ENCODE data around the gene CHMP1A.

GRCh38 chr16:89705006-89705405 is 47.5 kb upstream of the CHMP1A start:
- TF ChIP-seq EZH2 (IDR thresholded peaks at IDR 0.05; ENCODE audit: low read length) (no peak), CTCF (optimal IDR thresholded peaks at IDR 0.05 in 1 of 3, IDR thresholded peaks at IDR 0.05 in 1 of 3, conservative IDR thresholded peaks at IDR 0.05 in 1 of 3; ENCODE audit: extremely low read depth in 1 of 3, insufficient read depth in 2 of 3, low read length in 3 of 3) (no peak)
